Epithelial cell of prostate (primary cell): ENCODE measurements around the gene QPCTL.
"Not testable (repeated sequence)": the region's sequence is repeated elsewhere in the genome, so short reads cannot be mapped to it uniquely, and the experiment has no call there.

ENCODE experiments used
- DNase-seq: peaks from one replicate; pipeline ENCODE4 v3.0.0-alpha.2; 2011; ENCODE audit warnings: low read depth, low spot score
- H3K27ac ChIP-seq: fragments of 450-650 bp; 2 replicates; pipeline ENCODE4 v1.5.1; 2017; ENCODE audit warnings: mild to moderate bottlenecking

QPCTL gene

GRCh38 chr19:45716359-45717130 lies 24.1 kb downstream of the QPCTL start:
- peak overlapping the region; percentile 89 for H3K27ac ChIP-seq
- no peak for DNase-seq

- peak; percentile 75 for DNase-seq
- peak overlapping the region; percentile 89 for H3K27ac ChIP-seq
Observed at GRCh38 chr19:45717131-45717982, 24.9 kb downstream of the QPCTL start.

GRCh38 chr19:45717983-45718650 lies 25.7 kb downstream of the QPCTL start:
- DNase-seq: no peak
- H3K27ac ChIP-seq: peak overlapping the region; percentile 89

- DNase-seq: not testable (repeated sequence)
- H3K27ac ChIP-seq: peak overlapping the region; percentile 97
Observed at GRCh38 chr19:45720065-45720464, 27.6 kb downstream of the QPCTL start.

- not testable (repeated sequence) for DNase-seq, H3K27ac ChIP-seq
Observed at GRCh38 chr19:45728683-45729082, 36.2 kb downstream of the QPCTL start.

GRCh38 chr19:45729800-45730290 lies 37.4 kb downstream of the QPCTL start:
- H3K27ac ChIP-seq: peak overlapping the region; percentile 73
- no peak for DNase-seq

- DNase-seq: peak; percentile 89
- H3K27ac ChIP-seq: peak within 1 kb of the TSS; percentile 73
Observed at GRCh38 chr19:45730368-45731288, 38.2 kb downstream of the QPCTL start, which contains the start of gene FBXO46. FBXO46 (minus strand) TSS chr19:45730896; CDS start chr19:45713495, 17,401 bp downstream.

GRCh38 chr19:45733160-45733810 lies 40.8 kb downstream of the QPCTL start, which contains the start of gene MEIOSIN:
MEIOSIN (plus strand) TSS chr19:45733439; CDS start chr19:45735377, 1,938 bp downstream.
- no peak for DNase-seq
- H3K27ac ChIP-seq: no peak within 1 kb of the TSS

- no peak for DNase-seq
- no peak overlapping the region for H3K27ac ChIP-seq
Observed at GRCh38 chr19:45739498-45740439, 47.3 kb downstream of the QPCTL start.

GRCh38 chr19:45742969-45743368 lies 50.5 kb downstream of the QPCTL start:
- no peak overlapping the region for H3K27ac ChIP-seq
- no peak for DNase-seq

- no peak overlapping the region for H3K27ac ChIP-seq
- DNase-seq: no peak
Observed at GRCh38 chr19:45745606-45746005, 53.1 kb downstream of the QPCTL start.

GRCh38 chr19:45746866-45747265 lies 54.4 kb downstream of the QPCTL start:
- no peak for DNase-seq
- no peak overlapping the region for H3K27ac ChIP-seq

- no peak for DNase-seq
- H3K27ac ChIP-seq: no peak overlapping the region
Observed at GRCh38 chr19:45747513-45747912, 55.0 kb downstream of the QPCTL start.

- H3K27ac ChIP-seq, DNase-seq: not testable (repeated sequence)
Observed at GRCh38 chr19:45751483-45751882, 59.0 kb downstream of the QPCTL start.

GRCh38 chr19:45752639-45753038 lies 60.2 kb downstream of the QPCTL start:
- peak; percentile 90 for DNase-seq
- peak overlapping the region; percentile 62 for H3K27ac ChIP-seq

- no peak overlapping the region for H3K27ac ChIP-seq
- no peak for DNase-seq
Observed at GRCh38 chr19:45753548-45753947, 61.1 kb downstream of the QPCTL start.
